ENCODE data around the gene MAPK6.

Gene MAPK6

DNA sequence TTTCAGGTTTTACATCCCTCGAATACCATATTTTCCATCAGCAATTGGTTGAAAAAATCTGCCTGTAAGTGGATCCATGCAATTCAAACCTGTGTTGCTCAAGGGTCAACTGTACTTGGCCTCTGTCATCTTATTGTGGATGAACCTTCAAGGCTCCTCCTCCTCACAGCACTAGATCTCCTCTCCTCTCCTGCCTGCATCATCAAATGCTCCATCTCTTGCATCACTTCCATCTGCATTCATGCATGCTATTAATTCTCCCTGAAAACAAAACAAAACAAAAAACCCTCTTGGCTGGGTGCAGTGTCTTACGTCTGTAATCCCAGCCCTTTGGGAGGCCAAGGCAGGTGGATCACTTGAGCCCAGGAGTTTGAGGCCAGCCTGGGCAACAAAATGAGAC, 83.4 kb downstream of the MAPK6 start:
- peak; percentile 54 to 56 for DNase-seq (ENCODE audit: low read depth in 2 of 2)

DNA sequence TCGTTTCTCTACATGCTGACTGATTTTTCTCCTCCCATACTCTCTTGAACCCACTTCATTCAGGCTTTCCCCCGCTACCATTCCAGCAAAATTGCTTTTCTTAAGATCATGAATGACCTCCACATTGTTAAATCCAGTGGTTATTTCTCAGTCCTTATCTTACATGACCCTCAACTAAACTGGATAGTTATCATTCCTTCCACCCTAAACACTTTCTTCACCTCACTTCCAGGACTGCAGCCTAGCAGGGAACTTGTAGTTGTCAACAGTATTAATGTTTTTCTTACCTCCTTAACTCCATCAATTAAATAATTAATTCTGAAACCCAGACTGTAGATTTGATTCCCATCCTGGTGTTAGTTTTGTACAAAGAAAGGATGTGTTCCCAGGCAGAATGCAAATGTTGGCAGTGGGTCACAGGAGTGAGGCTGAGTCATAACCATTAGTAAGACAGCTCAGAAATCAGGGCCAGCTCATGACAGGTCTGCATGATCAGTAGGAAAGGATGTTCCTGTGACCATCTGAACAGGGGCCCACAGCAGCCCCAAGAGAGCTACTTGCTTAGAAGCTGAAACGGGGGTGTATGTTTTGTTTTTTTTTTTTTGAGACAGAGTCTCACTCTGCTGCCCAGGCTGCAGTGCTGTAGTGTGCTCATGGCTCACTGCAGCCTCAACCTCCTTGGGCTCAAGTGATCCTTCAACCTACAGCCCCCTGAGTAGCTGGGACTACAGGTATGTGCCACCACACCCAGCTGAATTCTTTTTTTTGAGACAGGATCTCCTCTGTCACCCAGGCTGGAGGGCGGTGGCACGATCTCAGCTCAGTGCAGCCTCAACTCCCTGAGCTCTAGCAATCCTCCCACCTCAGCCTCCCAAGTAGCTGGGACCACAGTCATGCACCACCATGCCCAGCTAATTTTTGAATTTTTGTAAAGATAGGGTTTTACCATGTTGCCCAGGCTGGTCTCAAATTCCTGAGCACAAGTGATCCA, 84.5 kb downstream of the MAPK6 start:
- peak; percentile 81 to 82 for DNase-seq (ENCODE audit: low read depth in 2 of 2)

DNA sequence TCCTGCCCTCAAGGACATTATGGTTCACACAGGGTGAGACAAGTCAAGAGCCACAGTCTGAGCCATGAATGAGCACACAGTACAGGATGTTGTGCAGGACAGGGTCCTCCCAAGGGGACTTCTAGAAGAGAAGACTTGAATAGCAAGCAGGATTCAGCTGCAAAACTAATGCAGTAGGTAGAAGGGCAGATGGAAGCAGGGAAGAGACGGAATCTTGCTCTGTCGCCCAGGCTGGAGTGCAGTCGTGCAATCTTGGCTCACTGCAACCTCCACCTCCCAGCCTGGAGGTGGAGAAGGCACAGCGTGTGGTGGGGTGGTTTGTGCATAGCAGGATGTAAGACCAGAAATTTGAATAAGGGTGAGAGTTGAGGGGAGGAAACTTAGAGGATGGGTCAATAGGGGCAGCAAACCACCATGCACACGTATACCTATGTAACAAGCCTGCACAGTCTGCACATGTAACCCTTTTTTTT, 85.5 kb downstream of the MAPK6 start:
- DNase-seq (ENCODE audit: low read depth in 2 of 2), result no peak

DNA sequence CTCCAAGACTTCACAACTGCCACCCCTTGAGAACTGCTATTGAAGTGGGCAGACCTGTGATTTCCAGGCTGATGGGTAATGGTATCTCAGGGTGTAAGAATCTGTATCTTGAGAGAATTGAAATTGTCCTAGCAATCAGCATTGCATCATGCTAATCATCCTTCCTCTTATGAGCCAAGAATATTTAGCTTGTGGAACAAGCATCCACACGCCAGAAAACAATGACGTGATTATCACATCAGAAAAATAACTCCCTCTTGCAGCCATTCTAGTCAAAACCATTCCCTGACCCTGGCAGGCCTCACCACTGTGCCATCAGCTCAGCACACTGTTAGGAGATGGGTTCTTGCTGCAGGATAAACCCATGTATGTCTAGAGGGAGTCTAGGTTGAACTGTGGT, 86.8 kb downstream of the MAPK6 start:
- no peak for DNase-seq (ENCODE audit: low read depth in 2 of 2)

DNA sequence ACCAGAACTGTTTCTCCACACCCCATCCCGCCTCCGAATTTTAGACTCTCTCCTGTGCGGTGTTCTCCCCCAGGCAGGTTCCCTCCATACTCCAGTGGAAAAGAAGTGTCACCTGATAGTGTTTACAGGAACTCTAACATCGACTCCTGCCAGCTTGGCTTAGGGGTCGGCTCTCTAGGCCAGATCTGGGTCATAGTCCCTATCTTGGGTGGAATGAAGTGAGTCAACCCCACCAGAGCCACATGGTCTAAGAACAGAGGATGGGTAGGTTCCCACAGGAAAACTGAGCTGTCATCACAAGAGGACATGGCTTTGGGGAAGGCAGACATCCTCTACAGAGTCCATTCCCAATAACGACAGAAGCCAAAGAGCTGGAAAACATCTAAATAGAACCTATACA, 87.6 kb downstream of the MAPK6 start:
- no peak for DNase-seq (ENCODE audit: low read depth in 2 of 2)

DNA sequence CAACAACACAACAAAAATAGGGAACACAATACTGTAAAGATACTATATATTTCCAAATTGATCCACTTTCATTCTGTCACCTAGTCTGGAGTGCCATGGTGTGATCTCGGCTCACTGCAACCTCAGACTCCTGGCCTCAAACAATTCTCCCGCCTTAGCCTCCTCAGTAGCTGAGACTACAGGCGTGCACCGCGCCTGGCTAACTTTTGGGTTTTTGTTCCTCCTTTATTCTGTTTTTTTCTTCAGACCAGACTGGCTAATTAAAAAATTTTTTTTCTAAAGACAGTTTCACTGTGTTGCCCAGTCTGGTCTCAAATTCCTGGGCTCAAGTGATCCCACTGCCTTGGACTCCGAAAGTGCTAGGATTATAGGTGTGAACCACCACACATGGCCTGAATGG, 88.2 kb downstream of the MAPK6 start:
- no peak for DNase-seq (ENCODE audit: low read depth in 2 of 2)

DNA sequence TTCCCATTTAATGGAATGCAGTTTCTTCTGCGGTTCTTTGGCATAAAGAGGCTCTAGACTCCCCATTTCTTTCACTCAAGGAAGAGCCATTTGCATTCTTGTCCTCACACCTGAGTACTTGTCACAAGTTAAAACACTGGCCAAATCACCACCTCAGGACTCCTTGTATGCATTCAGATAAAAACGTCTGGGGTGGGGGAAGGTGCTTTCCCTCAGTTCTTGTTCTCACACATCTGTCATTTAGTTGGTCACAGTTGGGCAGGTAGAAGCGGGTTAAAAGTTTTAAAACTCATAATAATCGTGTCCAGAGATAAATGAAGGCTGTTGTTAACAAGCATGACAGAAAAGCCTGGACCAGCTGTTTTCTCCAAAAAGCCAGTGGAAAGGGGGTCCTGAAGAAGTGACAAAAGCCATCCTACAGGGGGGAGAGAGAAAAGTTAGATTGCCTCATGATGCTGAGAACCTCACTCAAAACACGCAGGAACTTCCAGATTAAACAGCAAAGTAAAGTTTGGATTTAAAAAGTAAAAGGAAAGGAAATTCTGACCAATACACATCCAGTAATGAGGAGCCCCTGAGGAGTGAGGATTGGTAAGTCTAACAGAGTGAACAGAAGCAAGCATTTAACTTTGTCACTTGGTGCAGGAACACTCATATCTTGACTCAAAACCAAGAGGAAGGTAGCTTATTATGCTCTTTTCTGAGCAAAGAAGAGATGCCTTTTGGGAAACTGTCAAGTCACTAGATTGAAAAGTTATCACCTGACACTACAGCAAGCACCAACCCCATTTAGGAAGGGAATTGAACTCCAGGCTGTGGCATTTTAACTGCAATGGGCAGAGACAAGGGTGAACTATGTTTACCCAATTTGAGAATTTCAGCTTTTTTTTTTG, 90.8 kb downstream of the MAPK6 start:
- DNase-seq (ENCODE audit: low read depth in 2 of 2), result no peak

DNA sequence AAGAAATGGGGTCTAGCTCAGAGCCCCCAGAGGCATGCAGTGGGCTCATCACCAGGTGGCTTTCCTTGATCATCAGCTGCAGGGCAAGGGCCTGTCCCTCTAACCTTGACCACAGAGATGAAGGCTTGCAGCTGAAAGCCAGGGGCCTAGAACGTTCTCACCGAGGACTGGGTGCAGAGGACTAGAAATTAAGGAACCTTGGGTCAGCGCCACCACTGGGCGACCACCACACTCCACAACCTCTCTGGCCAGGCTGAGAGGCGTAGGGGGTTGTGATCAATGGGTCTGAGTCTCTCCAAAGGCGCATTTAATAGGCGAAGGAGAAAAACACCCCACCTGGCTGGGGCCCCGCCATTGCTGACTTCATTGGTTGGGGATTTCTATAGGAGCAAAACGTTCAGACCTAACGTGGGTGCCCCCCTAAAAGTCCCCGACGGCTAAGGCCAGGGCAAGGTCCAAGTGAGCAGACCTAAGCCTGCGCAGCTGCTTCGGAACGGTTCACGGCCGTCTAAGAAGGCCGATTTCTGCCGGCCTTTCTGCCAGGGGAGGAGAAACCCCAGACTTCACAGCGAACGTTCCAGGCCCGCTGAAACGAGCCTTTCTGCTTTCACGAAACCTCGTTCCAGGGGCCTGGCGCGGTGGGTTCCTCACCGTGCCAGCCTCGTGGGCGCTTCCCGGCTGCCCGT, 92.6 kb downstream of the MAPK6 start:
- no peak for DNase-seq (ENCODE audit: low read depth in 2 of 2)

DNA sequence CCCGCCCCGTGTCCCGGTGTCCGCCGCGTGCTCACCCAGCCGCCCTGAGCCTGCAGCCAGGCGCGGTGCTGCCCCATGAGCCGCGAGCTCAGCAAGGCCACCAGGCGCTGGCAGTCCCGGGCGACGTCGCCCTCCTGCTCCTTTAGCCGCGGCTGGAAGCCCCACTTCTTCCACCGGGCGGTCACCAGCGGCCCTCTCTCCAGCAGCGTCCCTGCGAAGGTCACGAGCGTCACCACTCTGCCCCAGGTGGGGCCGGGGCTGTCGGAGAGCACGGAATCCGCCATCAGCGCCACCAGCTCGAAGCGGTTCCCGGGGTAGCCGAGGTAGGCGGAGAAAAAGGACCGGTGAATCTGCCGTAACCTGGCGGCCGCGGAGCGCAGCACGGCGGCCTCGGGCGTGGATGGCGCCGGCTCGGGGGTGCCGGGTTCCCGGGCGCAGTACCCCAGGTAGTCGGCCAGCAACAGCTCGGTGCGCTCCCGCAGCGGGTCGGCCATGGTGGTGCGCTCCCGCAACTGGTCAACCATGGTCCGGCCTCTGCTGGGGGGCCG, 93.3 kb downstream of the MAPK6 start:
- DNase-seq (ENCODE audit: low read depth in 2 of 2), result no peak

DNA sequence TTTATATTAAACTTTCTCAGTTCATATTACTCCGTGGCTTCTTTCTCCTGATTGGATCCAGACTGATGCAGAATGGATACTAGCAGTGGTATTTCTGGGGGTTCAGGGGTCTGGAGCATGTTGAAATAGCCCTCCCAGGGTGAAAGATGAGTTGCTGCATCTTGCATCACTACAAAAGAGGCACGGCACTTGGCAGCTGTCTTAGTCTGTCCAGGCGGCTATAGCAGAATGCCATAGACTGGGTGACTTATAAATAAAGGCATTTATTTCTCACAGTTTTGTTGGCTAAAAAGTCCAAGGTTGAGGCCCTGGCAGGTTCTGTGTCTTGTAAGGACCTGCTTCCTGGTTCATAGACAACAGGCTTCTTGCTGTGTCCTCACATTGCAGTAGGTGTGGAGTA, 94.2 kb downstream of the MAPK6 start:
- no peak for DNase-seq (ENCODE audit: low read depth in 2 of 2)

DNA sequence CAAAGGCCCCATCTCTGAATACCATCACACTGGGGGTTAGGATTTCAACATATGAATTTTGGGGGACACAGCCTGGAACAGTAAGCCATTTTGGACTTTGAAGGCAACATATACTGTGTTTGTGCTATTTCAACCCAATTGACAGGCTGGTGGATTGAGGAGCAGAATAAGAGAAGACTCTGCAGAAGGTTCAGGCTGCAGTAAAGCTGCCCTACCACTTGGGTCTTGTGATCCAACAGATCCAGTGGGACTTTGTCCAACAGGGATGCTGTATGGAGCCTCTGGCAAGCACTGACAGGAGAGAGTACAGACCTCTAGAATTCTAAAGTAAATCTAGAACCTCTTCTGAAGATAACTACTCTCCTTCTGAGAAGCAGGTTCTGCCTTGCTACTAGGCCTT, 94.7 kb downstream of the MAPK6 start:
- no peak for DNase-seq (ENCODE audit: low read depth in 2 of 2)

DNA sequence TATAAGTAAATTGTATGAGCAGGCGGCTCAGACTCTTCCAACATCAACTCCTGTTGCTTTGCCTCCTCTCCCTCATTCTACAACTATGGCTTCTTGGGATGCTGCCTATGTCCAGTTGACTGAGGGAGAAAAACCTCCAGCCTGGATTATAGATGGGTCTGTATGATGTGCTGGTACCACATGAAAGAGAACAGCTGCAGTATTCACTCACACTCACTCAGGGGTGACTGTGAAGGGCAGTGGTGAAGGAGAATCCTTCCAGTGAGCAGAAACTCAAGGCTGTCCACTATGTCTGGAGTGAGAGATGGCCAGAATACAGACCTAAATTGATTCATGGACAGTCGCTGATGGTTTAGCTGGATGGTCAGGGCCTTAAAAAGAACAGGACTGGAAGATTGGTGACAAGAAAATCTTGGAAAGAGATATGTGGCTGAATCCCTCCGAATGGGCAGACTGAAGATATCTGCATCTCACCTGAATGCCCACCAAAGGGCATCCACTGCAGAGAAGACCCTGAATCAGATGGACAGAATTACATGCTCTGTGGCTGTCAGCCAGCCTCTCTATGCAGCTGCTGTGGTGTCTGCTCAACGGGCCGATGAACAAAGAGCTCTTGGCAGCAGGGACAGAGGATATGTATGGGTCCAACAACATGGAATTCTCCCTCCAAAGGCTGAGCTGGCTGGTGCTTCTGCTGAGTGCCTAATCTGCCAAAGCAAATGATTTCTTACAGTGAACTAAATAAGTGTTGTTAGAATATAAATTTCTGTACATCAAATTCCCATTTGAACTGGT, 95.4 kb downstream of the MAPK6 start:
- DNase-seq (ENCODE audit: low read depth in 2 of 2), result no peak

DNA sequence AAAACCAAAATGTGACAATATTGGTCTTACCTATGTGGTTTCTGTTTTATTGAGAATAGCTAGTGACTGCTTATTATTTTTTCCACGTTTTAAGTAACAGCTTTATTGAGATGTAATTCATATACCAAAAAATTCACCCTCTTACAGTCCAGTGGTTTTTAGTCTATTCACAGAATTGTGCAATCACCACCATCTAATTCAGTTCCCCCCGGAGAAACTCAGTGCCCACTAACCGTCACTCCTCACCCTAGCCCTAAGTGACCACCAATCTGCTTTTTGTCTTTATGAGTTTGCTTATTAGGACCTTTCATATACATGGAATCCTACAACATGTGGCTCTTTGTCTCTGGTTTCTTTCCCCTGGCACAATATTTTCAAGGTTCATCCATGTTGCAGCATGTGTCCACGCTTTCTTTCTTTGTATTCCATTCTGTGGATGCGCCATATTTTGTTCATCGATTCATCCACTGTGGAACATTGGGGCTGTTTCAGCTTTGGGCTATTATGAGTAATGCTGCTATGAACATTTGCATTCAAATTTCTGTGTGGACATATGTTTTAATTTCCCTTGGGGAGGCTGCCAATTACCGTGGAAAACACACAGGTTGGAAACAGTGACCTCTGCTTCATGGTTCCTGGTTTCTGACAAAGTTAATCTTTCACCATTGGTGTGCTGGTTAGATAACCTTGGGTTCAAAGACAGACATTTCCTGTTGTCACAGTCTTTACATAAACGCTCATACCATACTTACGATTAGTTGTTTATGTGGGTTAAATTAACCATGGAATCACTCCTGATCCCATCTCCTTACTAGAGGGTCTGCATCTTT, 96.8 kb downstream of the MAPK6 start:
- no peak for DNase-seq (ENCODE audit: low read depth in 2 of 2)

Measured in fibroblast of skin of left quadriceps (primary cell).